H1 (cell line): ENCODE data around the gene NRXN3. TPM values are rescaled to one million over a fixed set of nuclear protein-coding genes. Genes with fewer than 3 reads are reported as not detected.

ENCODE experiments used
- CTCF ChIA-PET: fragments of 300-600 bp; sonication (Branson Sonifier 250); formaldehyde crosslinking; loops from one replicate; lab custom pipeline; 2021; ENCODE audit not compliant: partially characterized antibody; lab: Charles Lee
- POLR2A ChIA-PET: fragments of 300-600 bp; sonication (Branson Sonifier 250); formaldehyde crosslinking; loops from one replicate; lab custom pipeline; 2021; ENCODE audit warnings: inconsistent platforms; ENCODE audit not compliant: partially characterized antibody; lab: Charles Lee
- DNase-seq, 2 experiments: peaks; one replicate each; pipeline versions ENCODE4 v3.0.0 to v3.0.0-alpha.2; 2010 to 2022; ENCODE audit warnings: low spot score in 2 of 2, low read depth in 1 of 2, mixed read lengths in 1 of 2
- FAIRE-seq: peaks from 2 replicates; lab custom pipeline; 2011; peaks lifted over from hg19 to GRCh38; lab: Jason Lieb, UNC
- H2AFZ ChIP-seq: 2 replicates; pipeline ENCODE4 v1.8.1; 2012; ENCODE audit warnings: low read length, inconsistent platforms
- H2AK5ac ChIP-seq: 2 replicates; pipeline ENCODE4 v1.6.1; 2013; ENCODE audit warnings: low read depth, low read length
- H2BK120ac ChIP-seq: replicated peaks from 2 replicates; pipeline ENCODE3; 2013; ENCODE audit warnings: low read depth, low read length, inconsistent platforms
- H2BK12ac ChIP-seq: 2 replicates; pipeline ENCODE4 v1.6.1; 2013; ENCODE audit warnings: low read depth, low read length
- H2BK15ac ChIP-seq: 2 replicates; pipeline ENCODE4 v1.6.1; 2013; ENCODE audit warnings: low read length
- H2BK20ac ChIP-seq: 2 replicates; pipeline ENCODE4 v1.6.1; 2013; ENCODE audit warnings: low read length
- H2BK5ac ChIP-seq: 2 replicates; pipeline ENCODE4 v1.6.1; 2013; ENCODE audit warnings: low read depth, low read length
- H3K14ac ChIP-seq: 2 replicates; pipeline ENCODE4 v1.6.1; 2013; ENCODE audit warnings: inconsistent platforms; ENCODE audit not compliant: insufficient read length
- H3K18ac ChIP-seq: 2 replicates; pipeline ENCODE4 v1.6.1; 2013; ENCODE audit warnings: low read length; ENCODE audit errors: extremely low read depth
- H3K23ac ChIP-seq: 2 replicates; pipeline ENCODE4 v1.6.1; 2013; ENCODE audit warnings: inconsistent platforms; ENCODE audit not compliant: insufficient read length
- H3K23me2 ChIP-seq: 2 replicates; pipeline ENCODE4 v1.6.1; 2013; ENCODE audit warnings: low read depth, low read length
- H3K27ac ChIP-seq: 2 replicates; pipeline ENCODE4 v1.6.1; 2011; ENCODE audit warnings: low read depth, low read length, inconsistent platforms
- H3K27me3 ChIP-seq, 4 experiments: replicated peaks in 1 of 4; 1 replicate in 1 of 4; 2 replicates in 3 of 4; pipeline versions ENCODE4 v1.6.1 to v1.8.1; 2011 to 2013; ENCODE audit warnings: low read length in 3 of 4, mild to moderate bottlenecking in 3 of 4, inconsistent platforms in 2 of 4, mixed read lengths in 2 of 4, moderate library complexity in 1 of 4; ENCODE audit not compliant: control insufficient read depth in 3 of 4, insufficient read depth in 3 of 4; ENCODE audit errors: extremely low read depth in 1 of 4
- H3K36me3 ChIP-seq, 4 experiments: 2 replicates each; pipeline versions ENCODE4 v1.6.1 to v1.8.1; 2011 to 2013; ENCODE audit warnings: mild to moderate bottlenecking in 4 of 4, low read length in 3 of 4, moderate library complexity in 2 of 4, control low read depth in 1 of 4, inconsistent platforms in 1 of 4; ENCODE audit not compliant: insufficient read depth in 4 of 4, control insufficient read depth in 2 of 4
- H3K4ac ChIP-seq: replicated peaks from 2 replicates; pipeline ENCODE3; 2013; ENCODE audit warnings: low read length, low read depth, mixed read lengths, inconsistent platforms; ENCODE audit not compliant: insufficient read length
- H3K4me1 ChIP-seq, 4 experiments: replicated peaks in 1 of 4; 1 replicate in 1 of 4; 2 replicates in 3 of 4; pipeline versions ENCODE4 v1.6.1 to v1.8.1; 2011 to 2013; ENCODE audit warnings: low read length in 3 of 4, inconsistent platforms in 2 of 4, mixed read lengths in 1 of 4; ENCODE audit not compliant: insufficient read depth in 4 of 4, control insufficient read depth in 3 of 4
- H3K4me2 ChIP-seq, 2 experiments: 2 replicates each; pipeline versions ENCODE4 v1.6.1 to v1.8.1; 2011 to 2013; ENCODE audit warnings: low read depth in 2 of 2, low read length in 2 of 2, control low read depth in 1 of 2, inconsistent platforms in 1 of 2, mild to moderate bottlenecking in 1 of 2; ENCODE audit not compliant: insufficient read depth in 1 of 2
- H3K4me3 ChIP-seq, 4 experiments: fragments of 200-600, 300-600 bp in 1 of 4; sonication (generic), shearing (Covaris generic), sonication (Bioruptor Twin) in 1 of 4; 2 replicates each; pipeline versions ENCODE4 v1.5.1 to v1.8.1; 2011 to 2016; ENCODE audit warnings: low read length in 4 of 4, low read depth in 3 of 4, control low read depth in 2 of 4, inconsistent platforms in 2 of 4, mild to moderate bottlenecking in 2 of 4, mixed read lengths in 1 of 4, moderate library complexity in 1 of 4; ENCODE audit not compliant: insufficient read depth in 2 of 4; ENCODE audit errors: extremely low read depth in 1 of 4
- H3K56ac ChIP-seq: replicated peaks from 2 replicates; pipeline ENCODE3; 2013; ENCODE audit warnings: low read depth, mild to moderate bottlenecking, mixed read lengths, low read length, inconsistent platforms; ENCODE audit not compliant: insufficient read length
- H3K79me1 ChIP-seq: 2 replicates; pipeline ENCODE4 v1.6.1; 2013; ENCODE audit warnings: low read depth, low read length, control low read depth
- H3K79me2 ChIP-seq, 2 experiments: 2 replicates each; pipeline versions ENCODE4 v1.6.1 to v1.8.1; 2012 to 2013; ENCODE audit warnings: low read length in 2 of 2, mild to moderate bottlenecking in 2 of 2, inconsistent platforms in 1 of 2; ENCODE audit not compliant: insufficient read depth in 2 of 2, control insufficient read depth in 1 of 2
- H3K9ac ChIP-seq, 4 experiments: replicated peaks in 1 of 4; 1 replicate in 1 of 4; 2 replicates in 3 of 4; pipeline versions ENCODE4 v1.6.1 to v1.8.1; 2011 to 2013; ENCODE audit warnings: low read depth in 3 of 4, low read length in 3 of 4, control low read depth in 2 of 4, mild to moderate bottlenecking in 2 of 4, moderate library complexity in 2 of 4, inconsistent platforms in 1 of 4; ENCODE audit errors: extremely low read depth in 1 of 4
- H3K9me3 ChIP-seq, 2 experiments: 2 replicates each; pipeline versions ENCODE4 v1.6.1 to v1.8.1; 2012 to 2013; ENCODE audit warnings: mild to moderate bottlenecking in 2 of 2, moderate library complexity in 2 of 2, control low read depth in 1 of 2, inconsistent platforms in 1 of 2, low read depth in 1 of 2, low read length in 1 of 2, mixed read lengths in 1 of 2; ENCODE audit not compliant: insufficient read depth in 2 of 2
- H4K20me1 ChIP-seq, 2 experiments: replicated peaks in 1 of 2; 2 replicates each; pipeline versions ENCODE3 to v1.8.1; 2011 to 2013; ENCODE audit warnings: inconsistent platforms in 2 of 2, low read length in 2 of 2, mild to moderate bottlenecking in 1 of 2; ENCODE audit not compliant: insufficient read depth in 2 of 2, control insufficient read depth in 1 of 2
- H4K5ac ChIP-seq: 2 replicates; pipeline ENCODE4 v1.6.1; 2013; ENCODE audit warnings: low read length, low read depth, mixed read lengths, inconsistent platforms; ENCODE audit not compliant: insufficient read length
- H4K8ac ChIP-seq: 2 replicates; pipeline ENCODE4 v1.8.0; 2013; ENCODE audit warnings: mild to moderate bottlenecking, moderate library complexity, low read length, inconsistent platforms; ENCODE audit not compliant: insufficient read depth; ENCODE audit errors: extremely low read depth
- H4K91ac ChIP-seq: replicated peaks from 2 replicates; pipeline ENCODE3; 2013; ENCODE audit warnings: low read length, mixed read lengths, inconsistent platforms; ENCODE audit not compliant: insufficient read length
- ATF3 ChIP-seq: IDR thresholded peaks from 2 replicates; pipeline ENCODE4 v1.6.1; 2011; ENCODE audit warnings: low read depth, mild to moderate bottlenecking, low read length; ENCODE audit not compliant: insufficient read depth
- CBX5 ChIP-seq: fragments of 300-800, 300-1000 bp; sonication (generic); IDR thresholded peaks from 2 replicates; pipeline ENCODE4 v1.7.1; 2016; ENCODE audit warnings: antibody characterized with exemption, low read length, low read depth
- CBX8 ChIP-seq: fragments of 300-800, 300-1000 bp; sonication (generic); IDR thresholded peaks from 2 replicates; pipeline ENCODE4 v1.7.1; 2016; ENCODE audit warnings: low read depth, low read length, borderline replicate concordance
- EGR1 ChIP-seq: IDR thresholded peaks from 2 replicates; pipeline ENCODE4 v1.6.1; 2011; ENCODE audit warnings: low read depth, low read length, borderline replicate concordance
- GABPA ChIP-seq: IDR thresholded peaks from 2 replicates; pipeline ENCODE4 v1.6.1; 2011; ENCODE audit warnings: mild to moderate bottlenecking, low read length, moderate library complexity, borderline replicate concordance; ENCODE audit not compliant: insufficient read depth
- KDM4A ChIP-seq: IDR thresholded peaks from one replicate; pipeline ENCODE4 v1.7.1; 2012; ENCODE audit warnings: low read depth, mild to moderate bottlenecking, moderate library complexity, low read length, inconsistent platforms; ENCODE audit not compliant: severe bottlenecking
- POLR2AphosphoS5 ChIP-seq: IDR thresholded peaks from 2 replicates; pipeline ENCODE4 v1.6.1; 2011; ENCODE audit warnings: low read depth, low read length
- RAD21 ChIP-seq, 2 experiments: IDR thresholded peaks in 1 of 2; conservative IDR thresholded peaks in 1 of 2; 2 replicates each; pipeline ENCODE4 v1.6.1; 2011; ENCODE audit warnings: low read depth in 2 of 2, low read length in 2 of 2, improper control_type of control experiment in 1 of 2, inconsistent platforms in 1 of 2, mild to moderate bottlenecking in 1 of 2, moderate library complexity in 1 of 2
- SIRT6 ChIP-seq: IDR thresholded peaks from one replicate; pipeline ENCODE4 v1.7.1; 2012; ENCODE audit warnings: low read length, inconsistent platforms
- TBP ChIP-seq: IDR thresholded peaks from 2 replicates; pipeline ENCODE4 v1.6.1; 2011; ENCODE audit warnings: low read depth, low read length, improper control_type of control experiment
- TCF12 ChIP-seq: IDR thresholded peaks from 2 replicates; pipeline ENCODE4 v1.6.1; 2011; ENCODE audit warnings: low read depth, mild to moderate bottlenecking, low read length
- YY1 ChIP-seq: IDR thresholded peaks from 2 replicates; pipeline ENCODE4 v1.6.1; 2011; ENCODE audit warnings: low read depth, mild to moderate bottlenecking, low read length
- whole genome bisulfite sequencing, 2 experiments: shearing (Covaris generic) in 1 of 2; methylation state at CpG; one replicate each; pipeline versions ENCODE4 v1.1.6 to v1.1.7; 2013 to 2015; ENCODE audit warnings: low lambda C conversion rate in 2 of 2, mixed read lengths in 2 of 2, inconsistent platforms in 1 of 2, low coverage in 1 of 2, missing lambda C conversion rate in 1 of 2; ENCODE audit not compliant: insufficient replicate concordance in 2 of 2, insufficient coverage in 1 of 2, insufficient read length in 1 of 2; ENCODE audit errors: extremely low coverage in 1 of 2, missing lambda C conversion rate in 1 of 2; 5-methylcytosine and 5-hydroxymethylcytosine counted together
- polyA plus RNA-seq, 7 experiments: library from polyadenylated mRNA; depleted of rRNA in 3 of 7; stranded (reverse) in 5 of 7; unstranded in 2 of 7; fragments of >200 nt in 5 of 7; fragments of 200-250 nt in 2 of 7; gene quantifications; 1 replicate in 5 of 7; 2 replicates in 1 of 7; 4 replicates in 1 of 7; pipeline versions ENCODE4 v1.2.1 to v1.2.3, GENCODE V29; 2011 to 2013; ENCODE audit warnings: missing spikeins in 2 of 7, mixed read lengths in 2 of 7
- total RNA-seq: library from RNA; stranded (reverse); fragmentation: NEBNext Ultra II Directional; extraction: Animal tissue kit (Norgen Biotek cat#: 25700); gene quantifications from 2 replicates; pipeline ENCODE4 v1.2.1, GENCODE V29; 2021
- TF ChIP-seq, protein P1 (sequence below): IDR thresholded peaks from 2 replicates; pipeline ENCODE4 v1.6.1; 2012; ENCODE audit warnings: inconsistent platforms

The NRXN3 gene
- total and polyA plus RNA-seq, 2 of the 8 experiments (the other 6 are each of a cell fraction or from before 2014, with no cell fraction given) = 2.6 to 4.1 TPM

DNA sequence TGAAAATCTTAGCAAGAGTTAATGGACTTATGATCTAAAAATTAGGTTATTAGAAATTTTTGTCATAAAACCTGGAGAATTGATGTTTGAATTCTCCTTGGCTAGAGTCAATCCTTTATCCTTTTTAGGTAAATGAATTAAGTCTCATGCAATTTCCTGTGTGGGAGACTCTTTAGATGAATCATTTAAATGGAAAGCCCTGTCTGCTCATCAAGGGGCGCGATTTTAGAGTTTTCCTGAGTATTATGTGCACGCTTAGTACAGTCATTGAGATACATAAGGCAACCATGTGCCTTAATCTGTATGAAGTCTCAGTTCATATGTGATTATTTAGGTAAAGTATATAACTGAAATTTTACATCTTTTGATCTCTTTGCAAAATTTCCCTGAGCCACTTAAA, 974.7 kb downstream of the NRXN3 start:
- Histone ChIP-seq H2BK12ac (no peak overlapping the region), H3K4ac (no peak overlapping the region), H2BK20ac (no peak overlapping the region), H3K14ac (no peak overlapping the region), H4K91ac (no peak overlapping the region), H2BK5ac (no peak overlapping the region), H3K79me2 (no peaks in the 10 kb centered on the region), H3K4me3 (no peak overlapping the region), H2AFZ (no peak overlapping the region), H4K8ac (no peak overlapping the region), H3K23me2 (no peaks in the 10 kb centered on the region), H3K9ac (no peak overlapping the region), H3K9me3 (no peaks in the 10 kb centered on the region), H3K79me1 (no peaks in the 10 kb centered on the region), H3K4me1 (no peaks in the 10 kb centered on the region), H4K20me1 (no peaks in the 10 kb centered on the region), H3K18ac (no peak overlapping the region), H3K23ac (no peak overlapping the region), H2BK15ac (no peak overlapping the region), H3K56ac (no peak overlapping the region), H3K36me3 (no peaks in the 10 kb centered on the region), H2AK5ac (no peak overlapping the region), H3K4me2 (no peak overlapping the region), H3K27ac (no peak overlapping the region), H4K5ac (no peak overlapping the region), H2BK120ac (no peak overlapping the region), H3K27me3 (no peaks in the 10 kb centered on the region)
- no peak for FAIRE-seq
- TF ChIP-seq CBX8 (no peak), ATF3 (no peak), SIRT6 (no peak), TBP (no peak), RAD21 (IDR thresholded peaks at IDR 0.05 in 1 of 2, conservative IDR thresholded peaks at IDR 0.05 in 1 of 2; ENCODE audit: low read depth in 2 of 2, low read length in 2 of 2) (no peak), TCF12 (no peak), POLR2AphosphoS5 (no peak), KDM4A (no peak), CBX5 (no peak), EGR1 (no peak), GABPA (no peak), YY1 (no peak)
- TF ChIP-seq, protein P1, sequence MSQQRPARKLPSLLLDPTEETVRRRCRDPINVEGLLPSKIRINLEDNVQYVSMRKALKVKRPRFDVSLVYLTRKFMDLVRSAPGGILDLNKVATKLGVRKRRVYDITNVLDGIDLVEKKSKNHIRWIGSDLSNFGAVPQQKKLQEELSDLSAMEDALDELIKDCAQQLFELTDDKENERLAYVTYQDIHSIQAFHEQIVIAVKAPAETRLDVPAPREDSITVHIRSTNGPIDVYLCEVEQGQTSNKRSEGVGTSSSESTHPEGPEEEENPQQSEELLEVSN = no peak
- DNase-seq = no peak
- POLR2A ChIA-PET = no interaction called here
- CTCF ChIA-PET = no interaction called here
- 94% methylated on average over 3 of the region's 3 CpGs; no CpG with 5 or more reads in 1 of the 2 experiments for WGBS, 2 experiments
